Uterus (tissue), 4 donors: ENCODE results near the gene DCC. TPM values are rescaled to one million over a fixed set of nuclear protein-coding genes. Genes with fewer than 3 reads are reported as not detected.

Experiments used
- DNase-seq, 2 donors: peaks; one replicate each; pipeline ENCODE4 v3.0.0-alpha.2; 2019 to 2020
- H3K27ac ChIP-seq, 2 donors: fragments of 200-600 bp; sonication (generic); 1 replicate in 1 of 2; 2 replicates in 1 of 2; pipeline ENCODE4 v1.5.1; 2016 to 2018
- H3K27me3 ChIP-seq, 2 donors: fragments of 200-600 bp; sonication (generic); one replicate each; pipeline ENCODE4 v1.5.1; 2018 to 2019; ENCODE audit warnings: control low read depth in 1 of 2
- H3K36me3 ChIP-seq, 2 donors: fragments of 200-600 bp; sonication (generic); one replicate each; pipeline ENCODE4 v1.5.1; 2019; ENCODE audit warnings: control low read depth in 1 of 2
- H3K4me1 ChIP-seq, 2 donors: fragments of 200-600 bp; sonication (generic); one replicate each; pipeline ENCODE4 v1.5.1; 2018 to 2019; ENCODE audit warnings: control low read depth in 1 of 2
- H3K4me3 ChIP-seq, 2 donors: fragments of 200-600 bp; sonication (generic); 1 replicate in 1 of 2; 2 replicates in 1 of 2; pipeline ENCODE4 v1.5.1; 2018 to 2019; ENCODE audit warnings: mild to moderate bottlenecking in 1 of 2
- H3K9me3 ChIP-seq, 2 donors: fragments of 200-600 bp; sonication (generic); one replicate each; pipeline ENCODE4 v1.5.1; 2019; ENCODE audit warnings: control low read depth in 1 of 2
- POLR2A ChIP-seq, 2 donors: fragments of 450-650 bp; IDR thresholded peaks; one replicate each; pipeline ENCODE4 v1.6.1; 2016; ENCODE audit warnings: antibody characterized with exemption in 2 of 2, mild to moderate bottlenecking in 1 of 2, moderate library complexity in 1 of 2
- intact Hi-C: fragments of 100-400 bp; cut with DNase I; formaldehyde crosslinking; loops from one replicate; pipeline ENCODE4 v1.15.1; 2023; ENCODE audit warnings: low total_unique reads
- total RNA-seq, 4 donors: library from RNA; depleted of rRNA in 3 of 4; stranded (reverse); fragments of >200 nt in 3 of 4; gene quantifications; one replicate each; pipeline versions ENCODE4 v1.1.0 to v1.2.4, GENCODE V29; 2014 to 2023
- TF ChIP-seq, protein P1 (sequence below), 4 experiments: fragments of 200-600 bp in 2 of 4; fragments of 450-650 bp in 2 of 4; sonication (generic) in 2 of 4; IDR thresholded peaks; one replicate each; pipeline ENCODE4 v1.5.1; 2016 to 2019; ENCODE audit warnings: antibody characterized with exemption in 4 of 4, mild to moderate bottlenecking in 2 of 4, moderate library complexity in 1 of 4
- donor health status: DM: yes; HTN: yes; CAD: no.

The DCC gene
- total RNA-seq, 4 donors from 2014 or later, result 0.40 to 3.2 TPM; not detected in 2

DNA sequence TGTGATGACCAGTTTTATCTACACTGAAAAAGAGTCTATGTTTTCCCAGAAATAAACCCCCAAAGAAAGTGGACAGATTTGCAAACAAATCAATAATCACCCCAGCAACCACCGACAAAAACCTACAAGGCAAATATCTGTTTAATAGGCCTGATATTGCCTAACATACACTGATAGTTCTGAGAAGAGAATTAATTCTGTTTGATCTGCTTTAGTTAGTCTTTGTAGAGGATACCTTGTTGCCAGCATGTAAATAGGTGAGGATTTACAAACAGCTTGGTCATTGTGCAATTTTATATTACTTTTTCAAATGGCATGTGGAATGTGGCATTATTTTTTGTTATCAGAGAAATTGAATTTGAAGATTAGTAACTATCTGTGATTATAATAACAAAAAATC, 86.5 kb downstream of the DCC start:
- no peaks in the 10 kb centered on the region for H3K4me1 ChIP-seq
- no peaks in the 10 kb centered on the region for H3K27me3 ChIP-seq
- H3K9me3 ChIP-seq, result no peaks in the 10 kb centered on the region
- no peaks in the 10 kb centered on the region for H3K36me3 ChIP-seq
- intact Hi-C loops, result no loop called here
- DNase-seq, result no peak
- H3K4me3 ChIP-seq, result no peak overlapping the region
- TF ChIP-seq, protein P1, sequence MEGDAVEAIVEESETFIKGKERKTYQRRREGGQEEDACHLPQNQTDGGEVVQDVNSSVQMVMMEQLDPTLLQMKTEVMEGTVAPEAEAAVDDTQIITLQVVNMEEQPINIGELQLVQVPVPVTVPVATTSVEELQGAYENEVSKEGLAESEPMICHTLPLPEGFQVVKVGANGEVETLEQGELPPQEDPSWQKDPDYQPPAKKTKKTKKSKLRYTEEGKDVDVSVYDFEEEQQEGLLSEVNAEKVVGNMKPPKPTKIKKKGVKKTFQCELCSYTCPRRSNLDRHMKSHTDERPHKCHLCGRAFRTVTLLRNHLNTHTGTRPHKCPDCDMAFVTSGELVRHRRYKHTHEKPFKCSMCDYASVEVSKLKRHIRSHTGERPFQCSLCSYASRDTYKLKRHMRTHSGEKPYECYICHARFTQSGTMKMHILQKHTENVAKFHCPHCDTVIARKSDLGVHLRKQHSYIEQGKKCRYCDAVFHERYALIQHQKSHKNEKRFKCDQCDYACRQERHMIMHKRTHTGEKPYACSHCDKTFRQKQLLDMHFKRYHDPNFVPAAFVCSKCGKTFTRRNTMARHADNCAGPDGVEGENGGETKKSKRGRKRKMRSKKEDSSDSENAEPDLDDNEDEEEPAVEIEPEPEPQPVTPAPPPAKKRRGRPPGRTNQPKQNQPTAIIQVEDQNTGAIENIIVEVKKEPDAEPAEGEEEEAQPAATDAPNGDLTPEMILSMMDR (IDR thresholded peaks at IDR 0.05), result no peak
- no peak for TF ChIP-seq POLR2A (IDR thresholded peaks at IDR 0.05)
- H3K27ac ChIP-seq, result no peak overlapping the region

DNA sequence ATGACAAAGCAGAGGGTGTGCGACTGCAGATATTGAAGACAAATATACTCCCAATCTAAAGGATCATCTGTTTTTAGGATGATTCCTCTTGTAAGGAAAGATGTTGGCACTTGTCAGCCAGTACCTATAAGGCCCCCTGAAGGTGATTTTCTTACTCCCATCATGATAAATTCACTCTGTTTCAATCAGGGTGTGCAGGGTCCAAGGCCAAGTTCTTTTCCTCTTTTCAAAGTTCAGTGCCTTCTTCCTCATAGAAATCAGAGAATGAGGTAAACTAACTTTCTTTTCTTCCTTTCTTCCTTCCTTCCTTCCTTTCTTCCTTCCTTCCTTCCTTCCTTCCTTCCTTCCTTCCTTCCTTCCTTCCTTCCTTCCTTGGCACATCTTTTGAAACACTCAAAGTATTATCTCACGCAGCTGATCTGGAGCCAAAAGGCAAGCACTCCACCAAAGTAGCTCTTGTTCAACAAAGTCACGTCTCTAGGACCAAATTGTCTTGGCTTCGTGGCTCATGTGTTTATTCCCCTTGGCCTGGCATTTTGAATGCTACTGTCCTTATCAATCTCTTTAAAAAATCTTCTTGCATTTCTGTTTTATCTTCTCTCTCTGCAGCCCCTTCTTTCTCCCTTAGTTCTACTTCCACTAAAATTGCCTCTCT, 87.7 kb downstream of the DCC start:
- no peaks in the 10 kb centered on the region for H3K4me1 ChIP-seq
- DNase-seq, result no peak
- H3K9me3 ChIP-seq, result no peaks in the 10 kb centered on the region
- TF ChIP-seq POLR2A (IDR thresholded peaks at IDR 0.05), result no peak
- no peaks in the 10 kb centered on the region for H3K36me3 ChIP-seq
- no peak overlapping the region for H3K4me3 ChIP-seq
- intact Hi-C loops, result no loop called here
- H3K27ac ChIP-seq, result no peak overlapping the region
- no peaks in the 10 kb centered on the region for H3K27me3 ChIP-seq

DNA sequence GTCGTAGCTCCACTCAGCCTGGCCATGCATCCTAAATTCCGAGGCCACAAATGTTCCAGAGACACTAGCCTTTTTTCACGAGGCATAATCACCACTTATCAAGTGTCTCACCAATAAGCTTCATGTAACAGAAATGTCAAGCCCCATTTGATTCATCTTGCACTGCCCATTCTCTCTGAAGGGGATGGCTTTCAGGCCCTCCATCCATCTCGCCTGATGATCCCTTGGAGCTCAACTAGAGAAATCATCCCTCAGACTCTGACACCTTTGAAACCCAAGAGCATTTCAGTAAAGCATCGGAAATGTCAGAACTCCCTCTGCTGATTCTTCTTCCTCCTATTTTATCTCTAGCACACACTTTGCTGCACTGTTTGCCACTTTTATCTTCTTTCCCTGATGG, 91.7 kb downstream of the DCC start:
- Histone ChIP-seq H3K4me1 (no peaks in the 10 kb centered on the region), H3K4me3 (no peak overlapping the region), H3K27ac (no peak overlapping the region), H3K36me3 (no peaks in the 10 kb centered on the region), H3K9me3 (no peaks in the 10 kb centered on the region), H3K27me3 (no peaks in the 10 kb centered on the region)
- intact Hi-C loops, result no loop called here
- DNase-seq, result no peak
- TF ChIP-seq, protein P1 (IDR thresholded peaks at IDR 0.05), result no peak
- no peak for TF ChIP-seq POLR2A (IDR thresholded peaks at IDR 0.05)

DNA sequence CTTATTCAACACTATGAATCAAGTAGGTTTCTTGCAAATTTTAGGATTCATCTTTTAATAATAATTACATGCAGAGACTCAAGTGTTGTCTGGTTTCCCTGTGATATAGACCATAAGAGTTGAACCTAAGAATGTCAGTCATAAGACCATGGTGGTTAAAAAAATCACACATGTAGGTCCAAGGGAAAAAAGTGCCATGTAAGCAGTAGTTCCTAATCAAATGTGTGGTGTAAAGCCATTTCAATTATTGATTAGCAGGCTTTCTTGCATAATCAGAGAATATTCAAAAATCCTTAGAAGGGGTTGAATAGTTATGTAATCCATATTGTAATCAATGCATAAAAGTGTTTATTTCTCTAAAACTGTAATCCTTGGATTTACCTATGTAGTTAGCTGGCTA, 93.8 kb downstream of the DCC start:
- Histone ChIP-seq H3K36me3 (no peaks in the 10 kb centered on the region), H3K4me1 (no peaks in the 10 kb centered on the region), H3K9me3 (no peaks in the 10 kb centered on the region), H3K4me3 (no peak overlapping the region), H3K27ac (no peak overlapping the region), H3K27me3 (no peaks in the 10 kb centered on the region)
- DNase-seq, result no peak
- intact Hi-C loops, result no loop called here
- TF ChIP-seq, protein P1 (IDR thresholded peaks at IDR 0.05), result no peak
- no peak for TF ChIP-seq POLR2A (IDR thresholded peaks at IDR 0.05)

DNA sequence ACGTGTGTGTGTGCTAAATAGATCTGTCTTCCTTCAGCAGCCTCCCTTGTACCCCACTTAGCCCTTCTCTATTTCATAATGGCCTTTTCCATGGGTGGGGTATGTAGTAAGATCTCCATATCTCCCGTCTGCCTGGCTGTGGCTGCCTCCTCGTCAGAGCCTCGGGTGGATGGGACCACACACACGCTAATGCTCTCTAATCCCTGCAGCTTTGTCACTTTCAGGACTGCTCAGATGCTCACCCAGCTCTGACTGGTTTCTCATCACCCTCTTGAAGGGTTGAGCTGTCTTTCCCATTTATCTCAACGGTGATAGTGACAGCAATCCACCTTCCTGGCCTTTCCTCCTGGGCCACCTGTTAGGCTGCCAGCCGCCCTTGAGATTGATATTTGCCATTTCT, 95.3 kb downstream of the DCC start:
- no peaks in the 10 kb centered on the region for H3K9me3 ChIP-seq
- DNase-seq, result no peak
- intact Hi-C loops, result no loop called here
- TF ChIP-seq, protein P1 (IDR thresholded peaks at IDR 0.05), result no peak
- TF ChIP-seq POLR2A (IDR thresholded peaks at IDR 0.05), result no peak
- H3K4me3 ChIP-seq, result no peak overlapping the region
- no peaks in the 10 kb centered on the region for H3K4me1 ChIP-seq
- H3K27ac ChIP-seq, result no peak overlapping the region
- H3K36me3 ChIP-seq, result no peaks in the 10 kb centered on the region
- H3K27me3 ChIP-seq, result no peaks in the 10 kb centered on the region

DNA sequence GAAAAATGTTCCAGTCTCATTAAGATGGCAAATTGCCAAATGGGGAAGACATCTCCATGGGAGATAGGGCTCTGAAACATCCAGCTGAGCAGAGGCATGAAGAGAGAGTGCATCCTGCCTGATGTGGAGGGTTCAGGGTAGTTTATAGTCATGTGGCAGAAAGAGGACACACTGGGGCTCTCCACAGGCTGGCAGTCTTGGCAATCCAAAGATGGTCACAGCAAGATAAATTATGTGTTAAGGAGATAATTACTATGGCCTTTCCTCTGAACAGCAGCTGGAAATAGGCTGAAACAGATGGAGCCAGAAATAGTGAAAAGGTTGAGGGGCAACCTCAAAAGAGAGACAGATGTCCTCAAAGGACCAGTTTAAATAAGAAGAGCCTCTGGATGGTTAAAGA, 97.2 kb downstream of the DCC start:
- intact Hi-C loops, result no loop called here
- TF ChIP-seq POLR2A (IDR thresholded peaks at IDR 0.05), result no peak
- TF ChIP-seq, protein P1 (IDR thresholded peaks at IDR 0.05), result no peak

More for the DNA sequence above, 97.2 kb downstream of the DCC start:
- Histone ChIP-seq H3K4me3 (no peak overlapping the region), H3K36me3 (no peaks in the 10 kb centered on the region), H3K27me3 (no peaks in the 10 kb centered on the region), H3K27ac (no peak overlapping the region), H3K9me3 (no peaks in the 10 kb centered on the region), H3K4me1 (no peaks in the 10 kb centered on the region)
- no peak for DNase-seq
